ENCODE data around the gene TMEM88.

TMEM88 gene

GRCh38 chr17:7836596-7837407 lies 18.1 kb upstream of the TMEM88 start:
- DNase-seq (ENCODE audit: extremely low read depth, low read depth): peak; percentile 98
- TF ChIP-seq CTCF (IDR thresholded peaks at IDR 0.05; ENCODE audit: low read depth, low read length, missing control alignments): no peak
- peak overlapping the region; percentile 83 for H3K4me3 ChIP-seq (replicated peaks; ENCODE audit: low read depth, low read length)

GRCh38 chr17:7837408-7838088 lies 17.3 kb upstream of the TMEM88 start:
- peak overlapping the region; percentile 83 for H3K4me3 ChIP-seq (replicated peaks; ENCODE audit: low read depth, low read length)
- no peak for TF ChIP-seq CTCF (IDR thresholded peaks at IDR 0.05; ENCODE audit: low read depth, low read length, missing control alignments)
- no peak for DNase-seq (ENCODE audit: extremely low read depth, low read depth)

- DNase-seq (ENCODE audit: extremely low read depth, low read depth): no peak
- peak overlapping the region; percentile 83 for H3K4me3 ChIP-seq (replicated peaks; ENCODE audit: low read depth, low read length)
- TF ChIP-seq CTCF (IDR thresholded peaks at IDR 0.05; ENCODE audit: low read depth, low read length, missing control alignments): no peak
Observed at GRCh38 chr17:7838090-7839075, 16.5 kb upstream of the TMEM88 start.

GRCh38 chr17:7839190-7839875 lies 15.5 kb upstream of the TMEM88 start:
- no peak for DNase-seq (ENCODE audit: extremely low read depth, low read depth)
- peak overlapping the region; percentile 31; the same call in 1 of the 2 replicates for H3K4me3 ChIP-seq (replicated peaks; ENCODE audit: low read depth, low read length)
- no peak for TF ChIP-seq CTCF (IDR thresholded peaks at IDR 0.05; ENCODE audit: low read depth, low read length, missing control alignments)

- no peak for TF ChIP-seq CTCF (IDR thresholded peaks at IDR 0.05; ENCODE audit: low read depth, low read length, missing control alignments)
- no peak for DNase-seq (ENCODE audit: extremely low read depth, low read depth)
- H3K4me3 ChIP-seq (replicated peaks; ENCODE audit: low read depth, low read length): no peak overlapping the region
Observed at GRCh38 chr17:7839876-7840261, 15.0 kb upstream of the TMEM88 start.

DNA sequence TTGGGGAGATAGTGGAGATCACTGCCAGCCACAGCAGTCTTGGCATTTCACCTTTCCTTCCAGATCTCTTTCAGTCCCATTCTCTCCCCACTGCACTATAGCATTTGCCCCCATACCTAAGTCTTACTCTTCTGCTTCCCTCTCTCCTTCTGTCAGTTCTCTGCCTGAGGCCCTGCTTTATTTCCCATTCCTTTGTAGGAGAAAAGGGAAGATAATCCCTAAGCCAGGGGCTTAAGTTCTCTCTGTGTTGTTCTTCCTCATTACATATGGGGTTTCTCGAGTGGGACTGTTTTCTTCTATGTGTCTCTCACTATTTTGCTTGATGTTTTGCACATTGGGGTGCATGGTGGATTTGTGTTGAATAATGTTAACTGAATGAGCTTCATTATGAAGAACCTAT lies 14.4 kb upstream of the TMEM88 start:
- no peak for DNase-seq (ENCODE audit: extremely low read depth, low read depth)
- H3K4me3 ChIP-seq (replicated peaks; ENCODE audit: low read depth, low read length): no peak overlapping the region
- no peak for TF ChIP-seq CTCF (IDR thresholded peaks at IDR 0.05; ENCODE audit: low read depth, low read length, missing control alignments)
